Vagina (tissue), 2 donors: ENCODE results near the gene LAMB4.

Experiments
- CTCF ChIP-seq, 3 experiments: fragments of 450-650 bp in 2 of 3; fragments of 200-600 bp in 1 of 3; sonication (generic) in 1 of 3; IDR thresholded peaks; one replicate each; pipeline ENCODE4 v1.5.1; 2017 to 2019; ENCODE audit warnings: antibody characterized with exemption in 3 of 3, mild to moderate bottlenecking in 2 of 3, moderate library complexity in 2 of 3
- POLR2A ChIP-seq, 2 donors: fragments of 450-650 bp; IDR thresholded peaks; one replicate each; pipeline ENCODE4 v1.6.1; 2017; ENCODE audit warnings: antibody characterized with exemption in 2 of 2, mild to moderate bottlenecking in 2 of 2, moderate library complexity in 2 of 2
- POLR2AphosphoS5 ChIP-seq, 2 donors: sonication (generic); formaldehyde crosslinking; IDR thresholded peaks; one replicate each; pipeline ENCODE4 v1.9.0; 2017; ENCODE audit warnings: antibody characterized with exemption in 2 of 2, mild to moderate bottlenecking in 2 of 2, low read depth in 1 of 2; ENCODE audit not compliant: insufficient read depth in 1 of 2

- no peak for TF ChIP-seq CTCF (IDR thresholded peaks at IDR 0.05)
- TF ChIP-seq POLR2A (IDR thresholded peaks at IDR 0.05) = no peak
- TF ChIP-seq POLR2AphosphoS5 (IDR thresholded peaks at IDR 0.05; ENCODE audit: insufficient read depth in 1 of 2, low read depth in 1 of 2) = no peak
Observed at GRCh38 chr7:108072116-108072515, 58.0 kb downstream of the LAMB4 start.
